GM19240 (cell line): Measurements from ENCODE around the gene C1orf116.

Experiments used
- DNase-seq: peaks from one replicate; pipeline ENCODE4 v3.0.0; 2011; ENCODE audit warnings: low spot score; ENCODE audit not compliant: insufficient read length

The C1orf116 gene

GRCh38 chr1:207032528-207033017 lies at the start of gene C1orf116:
TSS of gene C1orf116 (minus strand) at chr1:207032756. CDS start at chr1:207027598, 5,158 bp downstream.
- DNase-seq = no peak

GRCh38 chr1:207081806-207082205 lies 49.2 kb upstream of the C1orf116 start:
- DNase-seq = no peak

GRCh38 chr1:207081088-207081487 lies 48.5 kb upstream of the C1orf116 start:
- DNase-seq = no peak

GRCh38 chr1:207079706-207080241 lies 47.2 kb upstream of the C1orf116 start:
- DNase-seq = no peak

GRCh38 chr1:207078578-207079132 lies 46.1 kb upstream of the C1orf116 start:
- DNase-seq = no peak

DNA sequence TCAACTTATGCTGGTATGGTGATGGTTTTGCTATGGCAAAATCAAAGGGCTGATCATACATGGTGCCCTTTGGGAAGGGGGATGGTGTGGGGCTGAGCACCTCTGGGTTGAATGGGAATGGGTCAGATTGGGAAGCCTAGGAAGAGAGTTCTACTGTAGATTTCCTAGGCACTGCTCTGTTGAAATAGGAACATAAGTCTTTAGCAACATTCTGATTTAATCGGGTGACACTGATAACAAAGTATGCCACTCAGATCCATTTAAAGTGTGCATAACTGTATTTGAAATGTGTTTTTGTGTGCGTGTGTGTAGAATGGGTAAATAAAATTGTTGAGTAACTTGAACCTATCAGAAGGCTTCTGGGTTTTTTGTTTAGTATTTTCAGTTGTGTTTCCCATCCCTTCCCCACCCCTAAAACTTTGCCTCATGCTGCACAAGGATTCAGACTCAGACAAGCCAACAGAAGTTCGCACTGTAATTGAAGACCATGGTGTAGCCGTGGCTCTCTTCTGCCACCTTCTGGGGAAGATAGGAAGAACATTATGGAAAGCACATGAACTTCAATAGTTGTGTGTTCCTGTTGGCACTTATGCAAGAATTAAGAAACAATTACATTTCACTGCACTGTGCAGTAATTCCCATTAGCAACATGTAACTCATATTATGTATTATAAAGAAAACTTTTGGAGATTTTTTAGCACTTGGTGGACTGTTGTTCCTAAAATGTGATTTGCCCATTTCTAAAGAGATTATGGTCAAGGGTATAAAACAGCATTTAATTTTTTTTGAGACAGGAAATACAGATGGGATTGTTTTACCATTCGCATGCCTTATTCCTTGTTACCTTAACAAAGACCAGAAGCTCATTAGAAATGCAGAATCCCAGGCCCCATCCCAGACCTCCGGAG lies 45.2 kb upstream of the C1orf116 start:
- DNase-seq = peak; percentile 51

GRCh38 chr1:207077012-207077411 lies 44.5 kb upstream of the C1orf116 start:
- no peak for DNase-seq

DNA sequence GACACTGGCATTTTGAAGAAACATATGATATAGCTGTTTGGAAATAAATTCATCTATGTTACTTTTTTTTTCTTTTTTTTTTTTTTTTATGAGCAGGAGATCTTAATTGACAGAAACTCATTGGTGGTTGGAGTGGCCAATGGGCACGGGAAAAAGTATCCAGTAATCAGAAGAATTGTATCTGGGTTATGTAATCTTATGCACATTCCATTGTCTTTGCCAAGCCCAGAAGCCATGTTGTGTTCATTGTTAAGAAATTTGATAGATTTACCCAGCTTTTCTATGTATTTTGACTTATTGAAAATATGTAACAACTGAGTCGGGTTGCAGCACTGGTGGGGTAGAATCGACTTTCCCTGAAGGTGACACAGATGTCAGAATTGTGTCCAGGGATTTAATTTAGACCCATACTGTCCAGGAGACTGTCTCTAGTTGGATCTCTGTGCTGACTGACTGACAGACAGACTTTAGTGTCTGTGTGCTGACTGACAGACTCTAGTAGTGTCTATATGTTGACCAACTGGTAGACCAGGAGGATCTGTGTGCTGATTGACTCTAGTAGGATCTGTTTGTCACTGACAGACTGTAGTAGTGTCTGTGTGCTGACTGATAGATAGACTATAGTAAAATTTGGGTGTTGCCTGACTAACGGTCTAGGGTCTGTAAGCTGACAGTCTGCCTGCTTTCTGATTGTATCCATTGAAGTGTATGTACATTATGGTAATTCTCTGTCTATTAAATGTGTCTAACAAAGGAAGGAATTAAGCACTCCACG lies 43.8 kb upstream of the C1orf116 start:
- DNase-seq = no peak

- no peak for DNase-seq
Measured at GRCh38 chr1:207073906-207074820, 41.6 kb upstream of the C1orf116 start.

- no peak for DNase-seq
Measured at GRCh38 chr1:207072233-207072632, 39.7 kb upstream of the C1orf116 start.

DNA sequence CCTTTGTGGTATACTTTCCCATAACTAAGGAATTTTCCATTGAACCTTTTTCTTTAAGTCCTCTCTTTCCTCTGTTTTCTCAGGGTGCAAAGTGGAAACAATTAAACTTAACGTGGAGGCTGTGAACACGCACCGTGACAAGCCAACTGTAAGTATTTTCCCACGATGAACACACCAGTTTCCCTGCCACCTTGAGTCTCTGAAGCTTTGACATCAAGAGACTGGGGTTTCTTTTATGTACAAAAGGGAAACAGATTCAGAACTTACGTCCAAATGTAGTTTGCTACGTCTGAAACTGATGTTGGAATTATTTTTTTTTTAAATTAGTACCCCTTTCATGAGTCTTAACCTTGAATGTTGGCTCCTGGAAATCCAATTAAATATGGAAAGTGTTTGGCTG lies 38.9 kb upstream of the C1orf116 start:
- no peak for DNase-seq

DNA sequence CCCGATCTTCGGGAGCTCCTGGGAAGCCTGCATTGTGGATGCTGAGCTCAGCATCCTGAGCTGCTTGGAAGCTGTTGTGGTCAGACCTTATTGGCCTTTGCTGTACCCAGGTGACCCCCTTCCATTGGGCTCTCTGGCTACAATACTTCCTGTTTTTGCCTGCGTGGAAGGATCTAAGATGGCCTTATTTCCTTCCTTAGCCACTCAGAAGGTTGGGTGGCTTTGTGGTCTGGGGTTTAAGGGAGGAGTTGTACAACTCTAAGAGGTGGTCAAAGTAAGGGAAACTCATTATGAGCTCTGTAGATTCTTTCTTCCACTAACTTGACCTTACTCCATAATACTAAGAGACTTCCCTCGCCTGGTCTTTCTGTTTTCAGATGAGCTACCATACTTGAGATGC lies 38.3 kb upstream of the C1orf116 start:
- no peak for DNase-seq

DNA sequence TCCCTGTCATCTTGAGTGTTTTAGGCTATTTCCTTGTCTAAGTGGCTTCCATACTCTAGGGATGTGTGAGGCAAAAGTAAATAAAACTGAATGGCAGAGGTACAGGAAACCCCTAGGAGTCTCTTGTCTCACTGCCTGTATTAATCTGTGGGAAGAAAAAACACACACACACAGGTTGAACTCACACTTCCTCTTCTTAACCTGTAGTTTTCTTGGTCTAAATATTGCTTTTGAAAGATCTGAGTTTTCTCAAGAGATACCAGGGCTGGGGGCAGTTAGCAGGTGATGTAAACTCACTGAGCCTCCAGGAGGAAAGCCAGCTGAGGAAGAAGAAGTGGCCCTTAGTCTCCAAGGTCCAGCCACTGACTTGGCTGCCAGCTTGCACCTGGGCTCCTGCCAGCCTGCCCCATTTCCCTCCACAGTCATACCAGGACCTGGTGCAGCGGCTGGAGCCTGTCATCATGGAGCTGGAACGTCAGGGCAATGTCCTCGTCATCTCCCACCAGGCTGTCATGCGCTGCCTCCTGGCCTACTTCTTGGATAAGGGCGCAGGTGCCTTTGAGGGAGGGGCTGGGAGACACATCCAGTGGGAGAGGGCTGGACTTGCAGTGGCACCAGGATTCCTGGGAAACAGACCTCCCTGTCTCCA lies 37.4 kb upstream of the C1orf116 start:
- DNase-seq = no peak

DNA sequence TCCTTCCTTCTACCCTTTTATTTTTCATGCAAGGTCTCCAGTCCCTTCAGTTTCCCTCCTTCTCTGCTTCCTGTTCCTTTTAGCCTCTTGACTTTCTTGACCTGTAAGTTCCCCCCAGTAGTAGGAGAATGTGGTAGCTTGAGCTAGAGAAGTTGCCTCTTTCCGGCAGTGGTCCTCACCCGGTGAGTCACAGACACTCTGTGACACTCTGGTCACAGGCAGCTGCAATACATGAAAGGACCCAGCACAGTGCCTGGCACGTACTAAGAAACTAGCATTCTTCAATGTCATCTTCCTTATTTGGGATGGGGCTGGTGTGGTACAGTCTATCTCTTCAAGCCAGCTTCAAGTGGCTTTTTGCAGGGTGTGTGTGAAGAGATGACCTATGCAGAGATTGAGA lies 36.5 kb upstream of the C1orf116 start:
- DNase-seq = no peak

DNA sequence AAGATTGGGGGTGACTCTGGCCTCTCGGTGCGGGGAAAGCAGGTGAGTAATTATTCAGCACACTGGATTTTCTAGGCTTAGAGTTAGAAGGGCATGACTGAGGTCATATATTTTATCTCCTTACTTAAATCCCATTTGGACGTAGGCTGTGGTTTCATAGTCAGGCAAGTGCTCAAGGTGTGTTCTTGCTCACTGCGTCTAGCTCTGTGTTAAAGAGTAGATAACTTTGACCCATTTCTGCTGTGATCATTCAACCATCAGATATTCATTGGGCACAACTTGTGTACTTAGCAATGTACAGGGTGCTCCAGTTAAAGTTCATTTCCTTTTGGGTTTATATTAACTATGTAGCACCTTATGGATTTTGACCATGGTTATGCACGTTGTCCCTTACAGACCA lies 35.1 kb upstream of the C1orf116 start:
- no peak for DNase-seq

DNA sequence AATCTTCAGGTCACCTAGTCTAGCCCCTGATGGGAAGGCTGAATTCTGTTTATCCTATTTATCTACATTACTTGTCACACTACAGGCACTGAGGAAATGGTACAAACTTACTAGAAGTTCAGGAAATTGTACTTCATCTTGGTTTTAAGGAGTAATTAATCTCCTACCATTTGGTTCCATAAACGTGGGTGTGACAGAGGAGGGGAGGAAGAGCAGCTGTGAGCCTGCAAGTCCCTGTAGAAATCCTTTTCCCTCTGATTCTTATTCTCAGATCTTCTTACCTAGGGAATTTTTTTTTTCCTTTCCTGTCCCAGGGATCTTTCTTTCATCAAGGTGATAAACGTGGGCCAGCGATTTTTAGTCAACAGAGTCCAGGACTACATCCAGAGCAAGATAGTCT lies 34.6 kb upstream of the C1orf116 start:
- no peak for DNase-seq

DNA sequence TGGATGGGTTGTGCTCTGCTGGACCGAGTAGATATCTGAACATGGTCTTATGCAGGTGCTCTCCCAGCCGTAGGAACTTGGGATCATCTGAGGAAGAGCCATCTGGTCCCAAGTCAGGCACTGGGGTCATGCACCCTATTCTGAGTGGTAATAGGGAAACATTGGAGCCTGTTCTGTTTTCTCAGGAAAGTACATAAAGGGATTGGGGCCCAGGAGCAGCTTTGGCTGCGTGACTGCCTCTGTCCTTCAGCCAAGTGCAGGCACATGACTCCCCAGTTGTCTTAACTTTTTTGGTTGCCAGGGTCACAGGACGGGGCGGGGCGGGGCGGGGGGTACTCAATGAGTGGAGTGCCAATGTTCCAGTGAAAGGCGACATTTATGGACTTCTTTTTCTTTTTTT lies 32.0 kb upstream of the C1orf116 start:
- DNase-seq = no peak

- DNase-seq = no peak
Measured at GRCh38 chr1:207063014-207063413, 30.5 kb upstream of the C1orf116 start.

- DNase-seq = no peak
Measured at GRCh38 chr1:207062058-207062457, 29.5 kb upstream of the C1orf116 start.

DNA sequence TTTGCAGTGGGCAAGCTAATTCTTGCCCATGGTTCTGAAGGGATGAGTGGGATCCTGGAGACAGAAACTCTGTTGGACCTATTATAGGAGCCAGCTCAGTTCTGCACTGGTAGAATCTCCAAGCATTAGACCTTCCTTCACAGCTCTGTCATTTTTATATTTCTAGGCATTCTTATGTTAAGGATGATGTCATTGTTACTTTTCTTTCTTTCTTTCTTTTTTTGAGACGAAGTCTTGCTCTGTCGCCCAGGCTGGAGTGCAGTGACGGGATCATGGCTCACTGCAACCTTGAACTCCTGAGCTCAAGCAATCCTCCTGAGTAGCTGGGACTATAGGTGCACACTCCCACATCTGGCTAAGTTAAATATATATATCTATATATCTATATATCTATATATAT lies 28.0 kb upstream of the C1orf116 start:
- DNase-seq = no peak
